ENCODE measurements around the gene SMARCD3.

SMARCD3 gene

DNA sequence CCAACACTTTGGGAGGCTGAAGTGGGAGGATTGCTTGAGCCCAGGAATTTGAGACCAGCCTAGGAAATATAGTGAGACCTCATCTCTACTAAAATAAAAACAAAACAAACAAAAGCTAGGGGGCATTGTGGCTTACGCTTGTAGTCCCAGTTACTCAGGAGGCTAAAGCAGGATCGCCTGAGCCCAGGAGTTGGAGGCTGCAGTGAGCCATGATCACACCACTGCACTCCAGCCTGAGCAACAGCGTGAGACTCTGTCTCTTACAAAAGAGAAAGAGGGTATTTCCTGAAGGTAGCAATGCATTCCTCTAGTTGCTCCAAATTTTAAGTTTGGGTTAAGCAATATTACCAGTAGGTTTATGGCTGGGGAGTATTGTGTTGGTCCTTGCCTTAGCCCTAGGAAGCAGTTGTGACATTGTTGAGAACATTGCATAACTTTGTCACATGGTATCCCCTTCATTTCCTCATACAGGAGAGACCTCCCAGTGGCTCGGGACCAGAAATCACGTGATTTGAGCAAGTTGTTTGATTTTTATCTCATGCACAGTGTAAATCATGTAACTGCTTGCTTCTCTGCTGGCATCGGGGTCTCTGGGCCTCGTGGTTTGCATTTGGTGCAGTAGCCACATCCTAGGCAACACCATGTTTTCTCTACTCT lies 23.3 kb upstream of the SMARCD3 start:
- H3K27ac Mint-ChIP-seq: no peak overlapping the region
- H3K36me3 Mint-ChIP-seq (ENCODE audit: low read depth): no peaks in the 10 kb centered on the region
- no peak overlapping the region for H3K4me3 Mint-ChIP-seq
- TF ChIP-seq CTCF (IDR thresholded peaks at IDR 0.05; ENCODE audit: unreplicated experiment in 3 of 3): no peak
- no peaks in the 10 kb centered on the region for H3K9me3 Mint-ChIP-seq
- peaks cover 23% of the 10 kb centered on the region for H3K4me1 Mint-ChIP-seq
- peaks cover 21% of the 10 kb centered on the region for H3K27me3 Mint-ChIP-seq (ENCODE audit: low read depth)

DNA sequence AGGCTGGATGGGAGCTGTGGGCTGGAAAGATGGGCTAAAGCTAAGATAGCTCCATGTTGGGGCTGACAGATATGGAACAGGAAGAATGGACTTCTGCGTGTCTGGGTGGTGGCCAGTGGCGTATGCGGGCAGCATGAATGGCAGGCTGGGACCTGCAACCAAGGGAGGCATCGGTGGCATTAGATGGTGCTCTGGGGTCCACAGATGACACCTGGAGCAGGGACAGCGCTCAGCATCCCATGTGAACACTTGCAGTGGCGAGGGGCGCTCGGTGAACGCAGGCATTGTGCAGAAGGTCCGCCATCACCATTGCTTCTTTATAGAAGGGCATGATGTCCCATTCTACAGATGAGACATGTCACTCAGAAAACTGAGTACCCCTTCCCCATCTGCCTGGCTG lies 21.0 kb upstream of the SMARCD3 start:
- Mint-ChIP-seq H3K27me3 (ENCODE audit: low read depth) (peaks cover 11% of the 10 kb centered on the region), H3K27ac (no peak overlapping the region), H3K4me3 (no peak overlapping the region), H3K36me3 (ENCODE audit: low read depth) (no peaks in the 10 kb centered on the region), H3K9me3 (no peaks in the 10 kb centered on the region), H3K4me1 (peaks cover 21% of the 10 kb centered on the region)
- TF ChIP-seq CTCF (IDR thresholded peaks at IDR 0.05; ENCODE audit: unreplicated experiment in 3 of 3): no peak

- Mint-ChIP-seq H3K9me3 (no peaks in the 10 kb centered on the region), H3K4me1 (peaks cover 24% of the 10 kb centered on the region), H3K27me3 (ENCODE audit: low read depth) (peaks cover 20% of the 10 kb centered on the region), H3K27ac (no peak overlapping the region), H3K36me3 (ENCODE audit: low read depth) (no peaks in the 10 kb centered on the region), H3K4me3 (no peak overlapping the region)
- TF ChIP-seq CTCF (IDR thresholded peaks at IDR 0.05; ENCODE audit: unreplicated experiment in 3 of 3): no peak
Measured at GRCh38 chr7:151265351-151265931, 16.9 kb upstream of the SMARCD3 start.

DNA sequence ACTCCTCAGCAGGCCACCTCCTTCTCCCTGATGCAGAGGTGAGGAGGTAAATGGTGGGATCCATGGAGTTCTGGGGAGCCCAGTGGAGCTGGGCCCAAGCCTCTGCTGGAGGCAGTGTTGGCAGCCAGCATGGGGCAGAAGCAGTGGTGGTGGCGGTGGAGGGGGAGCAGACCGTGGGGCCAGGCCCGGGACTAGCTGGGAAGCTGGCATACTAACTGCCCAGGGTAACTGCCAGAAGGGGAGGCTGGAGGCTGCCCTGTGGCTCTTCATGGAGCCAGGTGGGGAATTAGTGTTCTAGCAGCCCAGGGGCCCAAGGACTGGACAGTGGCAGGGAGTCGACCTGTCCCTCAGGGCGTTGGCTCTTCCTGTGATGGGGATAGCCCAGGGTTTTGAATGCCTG lies 16.1 kb upstream of the SMARCD3 start:
- Mint-ChIP-seq H3K4me1 (peaks cover 17% of the 10 kb centered on the region), H3K9me3 (no peaks in the 10 kb centered on the region), H3K36me3 (ENCODE audit: low read depth) (no peaks in the 10 kb centered on the region), H3K27ac (no peak overlapping the region), H3K27me3 (ENCODE audit: low read depth) (peaks cover 21% of the 10 kb centered on the region), H3K4me3 (no peak overlapping the region)
- no peak for TF ChIP-seq CTCF (IDR thresholded peaks at IDR 0.05; ENCODE audit: unreplicated experiment in 3 of 3)

- Mint-ChIP-seq H3K27me3 (ENCODE audit: low read depth) (peaks cover 28% of the 10 kb centered on the region), H3K9me3 (no peaks in the 10 kb centered on the region), H3K36me3 (ENCODE audit: low read depth) (no peaks in the 10 kb centered on the region), H3K4me1 (peaks cover 22% of the 10 kb centered on the region), H3K27ac (no peak overlapping the region), H3K4me3 (no peak overlapping the region)
- no peak for TF ChIP-seq CTCF (IDR thresholded peaks at IDR 0.05; ENCODE audit: unreplicated experiment in 3 of 3)
Measured at GRCh38 chr7:151261529-151261928, 13.0 kb upstream of the SMARCD3 start.

DNA sequence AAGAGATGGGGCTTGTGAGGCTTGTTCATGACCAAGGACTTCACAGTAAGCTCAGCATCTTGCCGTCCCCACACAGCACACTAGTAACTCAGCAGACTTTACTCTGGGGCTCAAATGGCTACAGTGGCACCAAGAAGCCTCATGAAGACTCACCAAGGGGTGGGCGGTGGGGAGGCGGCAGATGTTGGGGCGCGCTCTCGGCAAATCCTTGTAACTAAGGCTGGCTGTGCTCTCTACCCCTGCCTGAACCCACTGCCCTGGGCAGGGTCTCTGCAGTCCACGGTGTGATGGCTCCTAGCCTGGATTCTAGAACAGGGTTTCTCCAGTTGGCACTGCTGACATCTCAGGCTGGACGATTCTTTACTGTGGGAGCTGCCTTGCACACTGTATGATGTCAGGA lies 12.4 kb upstream of the SMARCD3 start:
- no peaks in the 10 kb centered on the region for H3K36me3 Mint-ChIP-seq (ENCODE audit: low read depth)

More for the DNA sequence above, 12.4 kb upstream of the SMARCD3 start:
- no peak for TF ChIP-seq CTCF (IDR thresholded peaks at IDR 0.05; ENCODE audit: unreplicated experiment in 3 of 3)
- H3K27ac Mint-ChIP-seq: no peak overlapping the region
- peaks cover 25% of the 10 kb centered on the region for H3K4me1 Mint-ChIP-seq
- H3K9me3 Mint-ChIP-seq: no peaks in the 10 kb centered on the region
- H3K4me3 Mint-ChIP-seq: no peak overlapping the region
- H3K27me3 Mint-ChIP-seq (ENCODE audit: low read depth): peaks cover 31% of the 10 kb centered on the region

Measured in nephron (organoid).